Measurements from ENCODE around the gene TMEM242. TPM values are rescaled to one million over a fixed set of nuclear protein-coding genes. Genes with fewer than 3 reads are reported as not detected.

Gene TMEM242
- polyA plus RNA-seq, 1 donor = 10.4 TPM

DNA sequence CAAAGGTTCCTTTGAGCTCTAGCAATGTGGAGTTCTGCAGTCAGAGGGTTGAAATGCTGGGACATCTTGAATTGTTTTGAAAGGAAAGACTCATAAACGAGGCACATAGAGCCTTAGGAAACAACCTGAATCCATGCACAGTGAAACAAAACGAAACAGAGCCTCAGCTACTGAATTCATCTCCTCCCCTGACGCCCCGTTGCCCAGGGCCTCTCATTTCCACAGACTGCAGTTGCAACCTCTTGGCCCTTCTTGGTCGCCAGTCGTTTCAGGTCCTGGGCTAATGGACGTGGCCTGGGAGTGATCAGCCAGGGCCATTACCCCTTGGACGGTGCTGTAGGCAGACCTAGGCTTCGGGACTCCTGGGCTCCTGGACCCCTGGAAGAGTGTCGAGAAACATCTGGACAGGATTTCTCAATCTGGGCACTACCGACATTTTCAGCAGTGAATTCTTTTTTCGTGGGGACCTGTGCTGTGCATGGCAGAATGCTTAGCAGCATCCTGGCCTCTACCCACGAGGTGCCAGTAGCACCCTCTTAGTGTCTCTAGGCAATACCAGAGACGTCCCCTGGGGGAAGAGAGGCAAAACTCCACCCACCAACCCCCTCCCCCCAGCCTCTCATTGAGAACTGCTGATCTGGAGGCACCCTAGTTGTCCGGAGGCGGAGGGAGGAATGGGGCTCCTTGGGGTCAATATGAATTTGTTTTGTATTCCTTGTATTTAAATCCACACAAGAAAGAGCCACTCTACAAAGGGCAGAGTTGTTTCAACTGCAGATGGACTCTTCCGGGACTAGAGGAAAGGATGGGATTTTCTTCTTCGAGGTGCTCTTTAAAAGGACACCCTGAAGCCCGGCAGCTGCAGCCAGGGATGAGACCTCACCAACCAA lies 50.2 kb downstream of the TMEM242 start:
- no peak for DNase-seq
- no peak overlapping the region for H3K27ac ChIP-seq (ENCODE audit: low read length)
- H3K9me3 ChIP-seq (ENCODE audit: control insufficient read depth, low read depth, low read length) = peaks cover 8% of the 10 kb centered on the region
- WGBS (ENCODE audit: insufficient coverage, low lambda C conversion rate) = 100% methylated on average over 1 of the region's 19 CpGs
- no peak overlapping the region for H3K4me3 ChIP-seq (ENCODE audit: low read length)
- H3K27me3 ChIP-seq (ENCODE audit: control insufficient read depth, insufficient read depth, low read length) = no peaks in the 10 kb centered on the region
- H3K36me3 ChIP-seq (ENCODE audit: control insufficient read depth, insufficient read depth, low read length) = no peaks in the 10 kb centered on the region
- H3K4me1 ChIP-seq (ENCODE audit: control insufficient read depth, insufficient read depth, low read length) = peaks cover 15% of the 10 kb centered on the region

DNA sequence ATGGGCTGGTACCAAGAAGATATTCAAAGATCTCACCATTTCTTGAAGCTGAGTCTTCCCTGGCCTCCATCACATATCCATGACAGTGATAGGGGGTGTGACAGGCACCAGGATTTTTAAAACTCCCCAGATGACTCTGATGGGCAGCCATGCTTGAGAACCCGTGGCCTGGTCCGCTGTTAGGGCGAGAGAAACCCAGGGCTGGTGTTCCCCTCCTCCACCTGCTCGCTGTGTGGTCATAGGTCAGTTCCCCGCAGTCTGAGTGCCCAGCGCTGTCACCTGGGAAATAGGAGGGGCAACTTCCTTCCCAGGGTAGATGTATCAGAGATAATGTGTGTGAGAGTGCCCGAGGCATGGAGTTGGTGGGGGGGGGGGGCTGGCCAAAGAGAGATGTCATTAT lies 50.9 kb downstream of the TMEM242 start:
- WGBS (ENCODE audit: insufficient coverage, low lambda C conversion rate) = no CpG with 5 or more reads among the region's 7 CpGs
- Histone ChIP-seq H3K9me3 (ENCODE audit: control insufficient read depth, low read depth, low read length) (peaks cover 8% of the 10 kb centered on the region), H3K36me3 (ENCODE audit: control insufficient read depth, insufficient read depth, low read length) (no peaks in the 10 kb centered on the region), H3K4me3 (ENCODE audit: low read length) (no peak overlapping the region), H3K27me3 (ENCODE audit: control insufficient read depth, insufficient read depth, low read length) (no peaks in the 10 kb centered on the region), H3K27ac (ENCODE audit: low read length) (no peak overlapping the region), H3K4me1 (ENCODE audit: control insufficient read depth, insufficient read depth, low read length) (peaks cover 15% of the 10 kb centered on the region)
- peak in 1 of 2 donors; percentile 26 for DNase-seq

DNA sequence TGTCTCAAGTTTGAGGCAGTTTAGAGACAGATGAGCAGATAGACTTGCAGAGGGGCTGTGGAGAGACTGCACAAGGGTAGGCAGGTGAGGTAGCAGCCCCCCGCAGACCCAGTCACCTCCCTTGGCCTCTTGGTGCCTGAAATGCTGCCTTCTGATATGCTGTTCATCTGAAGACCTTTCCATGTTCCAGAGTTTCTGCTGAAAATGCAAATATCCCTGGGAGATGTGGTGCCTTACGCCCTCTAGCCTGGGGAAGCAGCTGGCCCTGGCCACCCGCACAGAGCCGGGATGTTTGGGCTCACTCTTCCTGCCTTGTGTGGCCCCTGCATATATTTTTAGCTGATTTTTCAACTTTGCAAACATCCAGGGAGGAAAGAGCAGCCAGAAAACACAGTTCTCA lies 51.4 kb downstream of the TMEM242 start:
- peaks cover 8% of the 10 kb centered on the region for H3K9me3 ChIP-seq (ENCODE audit: control insufficient read depth, low read depth, low read length)
- no CpG with 5 or more reads among the region's 4 CpGs for WGBS (ENCODE audit: insufficient coverage, low lambda C conversion rate)
- DNase-seq = no peak
- no peak overlapping the region for H3K27ac ChIP-seq (ENCODE audit: low read length)
- no peaks in the 10 kb centered on the region for H3K36me3 ChIP-seq (ENCODE audit: control insufficient read depth, insufficient read depth, low read length)
- no peaks in the 10 kb centered on the region for H3K27me3 ChIP-seq (ENCODE audit: control insufficient read depth, insufficient read depth, low read length)
- no peak overlapping the region for H3K4me3 ChIP-seq (ENCODE audit: low read length)
- H3K4me1 ChIP-seq (ENCODE audit: control insufficient read depth, insufficient read depth, low read length) = peaks cover 15% of the 10 kb centered on the region

DNA sequence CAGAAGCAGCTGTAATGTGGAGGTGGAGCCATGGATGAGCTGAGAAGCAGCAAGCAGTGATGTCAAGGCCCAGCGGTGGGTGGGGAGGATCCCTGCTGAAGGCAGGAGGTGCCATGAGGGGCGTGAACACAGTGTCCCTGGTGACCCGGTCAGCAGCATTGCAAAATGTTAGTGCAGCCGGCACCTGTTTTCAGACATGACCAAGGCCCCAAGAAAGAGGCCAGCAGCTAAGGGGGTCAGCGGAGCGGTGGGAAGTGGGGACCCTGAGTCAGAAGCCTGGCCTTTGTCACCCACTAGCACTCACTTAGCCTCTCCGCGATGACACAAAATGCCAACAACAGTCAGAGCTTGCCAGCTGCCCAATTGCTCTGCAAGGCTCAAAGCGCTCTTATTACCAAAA lies 51.9 kb downstream of the TMEM242 start:
- DNase-seq = no peak
- no peak overlapping the region for H3K4me3 ChIP-seq (ENCODE audit: low read length)
- no peak overlapping the region for H3K27ac ChIP-seq (ENCODE audit: low read length)
- H3K4me1 ChIP-seq (ENCODE audit: control insufficient read depth, insufficient read depth, low read length) = peaks cover 12% of the 10 kb centered on the region
- H3K27me3 ChIP-seq (ENCODE audit: control insufficient read depth, insufficient read depth, low read length) = no peaks in the 10 kb centered on the region
- no peaks in the 10 kb centered on the region for H3K36me3 ChIP-seq (ENCODE audit: control insufficient read depth, insufficient read depth, low read length)
- WGBS (ENCODE audit: insufficient coverage, low lambda C conversion rate) = no CpG with 5 or more reads among the region's 9 CpGs
- peaks cover 8% of the 10 kb centered on the region for H3K9me3 ChIP-seq (ENCODE audit: control insufficient read depth, low read depth, low read length)

DNA sequence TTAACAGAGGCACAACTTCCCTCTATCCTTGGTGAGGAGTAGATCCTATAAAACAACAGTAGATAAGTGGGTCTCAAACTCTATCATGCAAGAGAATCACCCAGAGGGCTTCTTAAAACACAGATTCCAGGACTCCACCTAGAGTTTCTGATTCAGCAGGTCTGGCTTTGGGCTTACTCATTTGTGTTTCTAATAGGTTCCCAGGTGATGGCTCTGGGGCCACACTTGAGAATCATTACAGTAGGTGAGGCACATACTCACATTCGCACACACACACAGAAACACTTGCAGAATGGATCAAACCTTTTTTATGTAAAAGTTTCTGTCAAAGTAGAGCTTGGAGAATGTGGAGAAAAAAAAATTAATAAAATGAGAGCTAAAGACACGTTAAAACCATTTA lies 52.4 kb downstream of the TMEM242 start:
- WGBS (ENCODE audit: insufficient coverage, low lambda C conversion rate) = no CpG with 5 or more reads among the region's 2 CpGs
- Histone ChIP-seq H3K4me3 (ENCODE audit: low read length) (no peak overlapping the region), H3K27ac (ENCODE audit: low read length) (no peak overlapping the region), H3K36me3 (ENCODE audit: control insufficient read depth, insufficient read depth, low read length) (no peaks in the 10 kb centered on the region), H3K27me3 (ENCODE audit: control insufficient read depth, insufficient read depth, low read length) (no peaks in the 10 kb centered on the region), H3K4me1 (ENCODE audit: control insufficient read depth, insufficient read depth, low read length) (peaks cover 7% of the 10 kb centered on the region), H3K9me3 (ENCODE audit: control insufficient read depth, low read depth, low read length) (peaks cover 8% of the 10 kb centered on the region)
- DNase-seq = no peak

DNA sequence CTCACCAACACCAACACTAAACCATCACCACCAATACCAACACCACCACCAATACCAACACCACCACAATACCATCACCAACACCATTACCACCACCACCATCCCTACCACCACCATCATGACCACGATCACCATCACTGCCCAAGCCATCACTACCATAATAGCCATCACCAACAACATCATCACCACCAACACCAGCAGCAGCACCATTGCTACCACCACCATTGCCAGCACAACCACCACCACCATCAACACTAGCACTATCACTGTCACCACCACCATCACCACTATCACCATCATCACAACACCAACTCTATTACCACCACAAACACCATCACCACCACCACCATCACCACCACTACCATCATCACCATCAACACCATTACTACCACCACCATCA lies 53.0 kb downstream of the TMEM242 start:
- H3K27ac ChIP-seq (ENCODE audit: low read length) = no peak overlapping the region
- no CpG with 5 or more reads among the region's 1 CpG for WGBS (ENCODE audit: insufficient coverage, low lambda C conversion rate)
- H3K9me3 ChIP-seq (ENCODE audit: control insufficient read depth, low read depth, low read length) = peaks cover 8% of the 10 kb centered on the region
- H3K4me3 ChIP-seq (ENCODE audit: low read length) = no peak overlapping the region
- no peaks in the 10 kb centered on the region for H3K36me3 ChIP-seq (ENCODE audit: control insufficient read depth, insufficient read depth, low read length)
- no peak for DNase-seq
- no peaks in the 10 kb centered on the region for H3K27me3 ChIP-seq (ENCODE audit: control insufficient read depth, insufficient read depth, low read length)
- peaks cover 4% of the 10 kb centered on the region for H3K4me1 ChIP-seq (ENCODE audit: control insufficient read depth, insufficient read depth, low read length)

DNA sequence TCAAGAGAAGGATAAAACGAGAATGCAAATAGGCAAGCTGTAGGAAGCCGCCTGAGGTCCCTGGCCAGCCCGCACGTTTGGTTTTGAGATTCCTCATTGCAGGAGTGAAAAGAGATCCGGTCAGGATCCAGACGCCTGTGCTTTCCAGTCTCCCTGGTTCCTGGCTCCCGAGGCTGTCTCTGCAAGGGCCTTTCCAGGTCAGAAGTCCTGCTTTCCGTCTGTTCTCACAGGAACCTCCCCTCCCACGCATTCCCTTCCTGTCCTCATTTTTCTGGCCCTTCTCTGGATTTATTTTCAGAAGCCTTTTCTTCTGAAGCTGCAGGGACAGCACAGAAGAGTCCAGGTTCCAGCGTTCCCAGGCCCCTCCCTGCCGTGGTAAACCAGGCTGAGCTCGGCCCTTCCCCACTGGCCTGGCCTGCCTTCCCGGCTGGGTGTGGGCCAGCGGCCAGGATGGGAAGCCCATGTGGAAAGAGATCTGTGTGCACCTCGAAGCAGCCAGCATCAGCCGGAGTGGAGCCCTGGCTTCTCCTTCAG lies 54.0 kb downstream of the TMEM242 start:
- Histone ChIP-seq H3K4me3 (ENCODE audit: low read length) (no peak overlapping the region), H3K4me1 (ENCODE audit: control insufficient read depth, insufficient read depth, low read length) (peaks cover 4% of the 10 kb centered on the region), H3K9me3 (ENCODE audit: control insufficient read depth, low read depth, low read length) (peaks cover 8% of the 10 kb centered on the region), H3K27me3 (ENCODE audit: control insufficient read depth, insufficient read depth, low read length) (no peaks in the 10 kb centered on the region), H3K36me3 (ENCODE audit: control insufficient read depth, insufficient read depth, low read length) (no peaks in the 10 kb centered on the region), H3K27ac (ENCODE audit: low read length) (no peak overlapping the region)
- WGBS (ENCODE audit: insufficient coverage, low lambda C conversion rate) = 73% methylated on average over 3 of the region's 16 CpGs
- DNase-seq = peak in 1 of 2 donors; percentile 33

- Histone ChIP-seq H3K27me3 (ENCODE audit: control insufficient read depth, insufficient read depth, low read length) (no peaks in the 10 kb centered on the region), H3K27ac (ENCODE audit: low read length) (no peak overlapping the region), H3K36me3 (ENCODE audit: control insufficient read depth, insufficient read depth, low read length) (no peaks in the 10 kb centered on the region), H3K9me3 (ENCODE audit: control insufficient read depth, low read depth, low read length) (peaks cover 8% of the 10 kb centered on the region), H3K4me3 (ENCODE audit: low read length) (no peak overlapping the region), H3K4me1 (ENCODE audit: control insufficient read depth, insufficient read depth, low read length) (peaks cover under 1% of the 10 kb centered on the region)
- DNase-seq = no peak
- WGBS (ENCODE audit: insufficient coverage, low lambda C conversion rate) = no CpG with 5 or more reads among the region's 6 CpGs
Observed at GRCh38 chr6:157268835-157269234, 54.5 kb downstream of the TMEM242 start.

GRCh38 chr6:157268396-157268795 lies 54.9 kb downstream of the TMEM242 start:
- Histone ChIP-seq H3K36me3 (ENCODE audit: control insufficient read depth, insufficient read depth, low read length) (no peaks in the 10 kb centered on the region), H3K9me3 (ENCODE audit: control insufficient read depth, low read depth, low read length) (peaks cover 6% of the 10 kb centered on the region), H3K4me1 (ENCODE audit: control insufficient read depth, insufficient read depth, low read length) (no peaks in the 10 kb centered on the region), H3K27ac (ENCODE audit: low read length) (no peak overlapping the region), H3K4me3 (ENCODE audit: low read length) (no peak overlapping the region), H3K27me3 (ENCODE audit: control insufficient read depth, insufficient read depth, low read length) (no peaks in the 10 kb centered on the region)
- no CpG with 5 or more reads among the region's 6 CpGs for WGBS (ENCODE audit: insufficient coverage, low lambda C conversion rate)
- DNase-seq = no peak

DNA sequence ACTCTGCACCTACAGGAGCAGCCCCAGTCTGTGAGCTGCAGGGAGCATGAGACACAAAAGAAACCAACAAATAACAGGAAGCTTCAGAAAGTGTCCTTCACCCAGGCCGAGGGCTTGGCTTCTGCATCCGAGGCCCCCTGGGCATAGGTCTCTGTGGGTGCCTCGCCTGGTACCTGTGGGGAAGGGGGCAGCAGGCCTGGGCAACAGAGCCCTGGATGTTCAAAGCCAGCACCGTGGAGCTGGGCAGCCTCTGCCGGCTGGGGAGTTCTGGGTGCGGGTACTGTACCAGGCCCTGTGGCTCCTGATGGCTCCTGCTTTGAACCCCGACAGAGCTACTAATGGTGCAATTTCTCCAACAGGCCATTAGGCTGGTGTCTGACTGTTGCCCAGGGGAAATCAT lies 55.7 kb downstream of the TMEM242 start:
- WGBS (ENCODE audit: insufficient coverage, low lambda C conversion rate) = no CpG with 5 or more reads among the region's 7 CpGs
- Histone ChIP-seq H3K4me3 (ENCODE audit: low read length) (no peak overlapping the region), H3K27me3 (ENCODE audit: control insufficient read depth, insufficient read depth, low read length) (no peaks in the 10 kb centered on the region), H3K36me3 (ENCODE audit: control insufficient read depth, insufficient read depth, low read length) (no peaks in the 10 kb centered on the region), H3K9me3 (ENCODE audit: control insufficient read depth, low read depth, low read length) (peaks cover 6% of the 10 kb centered on the region), H3K27ac (ENCODE audit: low read length) (no peak overlapping the region), H3K4me1 (ENCODE audit: control insufficient read depth, insufficient read depth, low read length) (no peaks in the 10 kb centered on the region)
- no peak for DNase-seq

Data from large intestine (tissue), 3 donors.